BLaER1 treated with 17β-estradiol and CSF1 and Interleukin-3, amounts not matched to agents 10 nM and 100 nM (cell line): Measurements from ENCODE around the gene ARAP3.

Experiments used
- H3K27ac ChIP-seq, 11 experiments: shearing (Covaris generic); formaldehyde crosslinking; 2 replicates each; pipeline ENCODE4 v1.8.1; 2022
- H3K27me3 ChIP-seq, 11 experiments: shearing (Covaris generic); formaldehyde crosslinking; 2 replicates each; pipeline ENCODE4 v1.8.1; 2022
- H3K36me3 ChIP-seq, 11 experiments: shearing (Covaris generic); formaldehyde crosslinking; 2 replicates each; pipeline ENCODE4 v1.8.1; 2022
- H3K4me1 ChIP-seq, 10 experiments: shearing (Covaris generic); formaldehyde crosslinking; 2 replicates each; pipeline ENCODE4 v1.8.1; 2022
- H3K4me2 ChIP-seq, 11 experiments: shearing (Covaris generic); formaldehyde crosslinking; 2 replicates each; pipeline ENCODE4 v1.8.1; 2022
- H3K4me3 ChIP-seq, 10 experiments: shearing (Covaris generic); formaldehyde crosslinking; 2 replicates each; pipeline ENCODE4 v1.8.1; 2022
- H3K9ac ChIP-seq, 11 experiments: shearing (Covaris generic); formaldehyde crosslinking; 2 replicates each; pipeline ENCODE4 v1.8.1; 2022
- H3K9me3 ChIP-seq, 11 experiments: shearing (Covaris generic); formaldehyde crosslinking; replicated peaks in 1 of 11; 2 replicates each; pipeline ENCODE4 v1.8.1; 2022
- H4K20me1 ChIP-seq, 11 experiments: shearing (Covaris generic); formaldehyde crosslinking; 2 replicates each; pipeline ENCODE4 v1.8.1; 2022
- Cebpa-rat ChIP-seq, 11 experiments: shearing (Covaris generic); IDR thresholded peaks; 2 replicates each; pipeline ENCODE4 v1.8.1; 2022

ARAP3 gene

DNA sequence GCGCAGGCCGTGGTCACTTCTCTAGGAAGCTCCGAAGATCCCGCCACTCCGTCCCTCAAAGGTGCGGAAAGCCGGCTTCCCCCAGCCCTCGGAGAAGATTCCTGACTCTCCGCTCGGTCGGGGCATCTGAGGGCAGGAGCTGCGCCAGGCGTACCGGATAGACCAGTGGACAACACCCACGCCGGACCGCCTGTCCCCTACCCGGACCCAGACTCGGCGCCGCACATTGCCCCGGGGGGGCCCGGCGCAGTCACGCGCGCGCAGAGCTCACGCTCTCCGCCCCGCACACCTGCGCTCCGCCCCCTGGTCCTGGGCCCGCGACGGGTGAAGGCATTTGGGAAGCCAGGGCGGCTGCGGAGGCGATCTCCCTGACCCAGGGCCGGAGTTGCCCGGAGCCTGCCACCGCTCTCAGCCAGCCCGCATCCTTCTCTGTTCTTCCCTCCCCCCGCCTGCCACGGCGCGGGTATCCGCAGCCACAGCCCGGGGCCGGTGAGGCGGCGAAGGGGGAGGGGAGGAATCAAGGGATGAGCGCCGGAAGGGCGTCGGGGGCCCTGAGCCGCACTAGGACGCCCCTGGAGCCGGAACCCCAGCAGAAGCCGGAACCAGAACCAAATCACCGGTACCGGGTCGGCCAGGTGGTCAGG lies 44.8 kb downstream of the ARAP3 start:
- H3K4me2 ChIP-seq, result peak overlapping the region; percentile 90 to 99 (median 96)
- H4K20me1 ChIP-seq, result peaks cover 21 to 72% (median 29%) of the 10 kb centered on the region in 11 experiments; a peak in 19 of 22 replicates
- H3K9me3 ChIP-seq, result no peaks in the 10 kb centered on the region
- H3K27me3 ChIP-seq, result no peaks in the 10 kb centered on the region
- H3K4me3 ChIP-seq, result peak overlapping the region; percentile 74 to 95 (median 81)
- peaks cover 43 to 85% (median 67%) of the 10 kb centered on the region in 10 experiments for H3K4me1 ChIP-seq
- peaks cover 24 to 69% (median 44%) of the 10 kb centered on the region in 11 experiments for H3K36me3 ChIP-seq
- TF ChIP-seq Cebpa-rat (IDR thresholded peaks at IDR 0.05), result no peak
- peak overlapping the region in 10 of 11 experiments; percentile 73 to 83 (median 76); a peak in 20 of 22 replicates for H3K27ac ChIP-seq
- peak overlapping the region; percentile 78 to 90 (median 85) for H3K9ac ChIP-seq

DNA sequence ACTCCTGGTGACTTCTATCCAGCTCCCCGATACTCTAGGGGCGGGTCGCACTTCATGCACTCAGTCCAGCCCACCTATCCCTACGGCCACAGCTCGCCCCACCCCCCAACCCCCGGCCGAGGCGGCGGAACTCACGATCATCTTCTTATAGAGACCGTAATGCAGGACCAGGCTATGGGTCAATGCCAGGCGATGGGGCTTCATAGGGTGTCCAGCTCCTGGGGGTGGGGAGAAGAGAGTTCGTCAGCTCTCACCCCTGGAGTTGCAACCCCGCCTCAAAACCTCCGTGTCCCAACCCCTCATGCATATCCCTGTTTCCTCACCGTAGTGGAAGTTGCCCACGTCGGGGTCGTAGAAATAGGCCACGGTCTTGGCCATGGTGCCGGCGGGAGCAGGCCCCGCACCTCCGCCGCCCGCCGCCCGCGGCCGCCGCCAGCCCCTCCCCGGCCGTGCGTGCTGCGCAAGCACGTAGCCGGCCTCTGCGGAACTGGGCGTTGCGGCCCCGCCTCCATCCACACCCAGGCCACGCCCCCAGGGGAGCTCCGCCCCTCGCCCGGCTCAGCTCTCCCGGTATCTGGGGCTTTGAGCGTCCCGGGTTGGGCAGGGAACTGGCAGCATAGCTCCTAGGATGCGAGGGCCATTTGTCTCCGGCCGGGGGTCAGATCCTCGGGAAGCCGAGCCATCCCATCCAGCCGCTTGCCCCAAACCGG lies 45.5 kb downstream of the ARAP3 start, which contains the start of the genes HDAC3 and RELL2:
HDAC3 (minus strand) TSS at position 437 of the 710 bp plus-strand sequence; CDS start at position 378, 59 bp downstream.
RELL2 (plus strand) TSS at position 585 of the 710 bp plus-strand sequence. CDS start 1,229 bp downstream, outside the sequence.
- Histone ChIP-seq H3K27me3 (no peaks in the 10 kb centered on the region), H3K4me1 (peaks cover 47 to 83% (median 62%) of the 10 kb centered on the region in 10 experiments), H4K20me1 (peaks cover 22 to 77% (median 35%) of the 10 kb centered on the region in 11 experiments; a peak in 19 of 22 replicates), H3K27ac (peak within 1 kb of the TSS; percentile 57 to 83 (median 76); a peak in 21 of 22 replicates), H3K9ac (peak within 1 kb of the TSS; percentile 78 to 90 (median 85)), H3K4me2 (peak within 1 kb of the TSS; percentile 92 to 99 (median 98)), H3K36me3 (peaks cover 29 to 69% (median 48%) of the 10 kb centered on the region in 11 experiments), H3K4me3 (peak within 1 kb of the TSS; percentile 74 to 95 (median 81)), H3K9me3 (no peaks in the 10 kb centered on the region)
- no peak for TF ChIP-seq Cebpa-rat (IDR thresholded peaks at IDR 0.05)

DNA sequence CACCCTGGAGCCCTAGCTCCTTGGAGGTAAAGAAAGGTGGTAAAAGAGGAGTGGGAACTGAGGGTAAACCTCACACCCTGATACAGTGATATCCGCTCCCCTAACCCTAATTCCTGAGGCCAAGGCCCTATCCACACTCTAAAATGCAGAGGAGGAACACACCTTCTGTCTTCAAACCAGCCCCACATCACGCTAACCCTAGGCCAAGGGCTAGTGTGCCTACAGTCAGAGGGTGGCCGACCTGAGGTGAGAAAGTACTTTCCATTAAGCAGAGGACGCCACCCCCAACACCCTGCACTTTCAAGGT lies 46.0 kb downstream of the ARAP3 start:
- H3K9ac ChIP-seq, result peak overlapping the region; percentile 78 to 90 (median 85)
- no peak for TF ChIP-seq Cebpa-rat (IDR thresholded peaks at IDR 0.05)
- peak overlapping the region; percentile 57 to 83 (median 76); a peak in 21 of 22 replicates for H3K27ac ChIP-seq
- no peaks in the 10 kb centered on the region for H3K27me3 ChIP-seq
- peak overlapping the region; percentile 74 to 95 (median 81) for H3K4me3 ChIP-seq
- peaks cover 47 to 78% (median 60%) of the 10 kb centered on the region in 10 experiments for H3K4me1 ChIP-seq
- H3K4me2 ChIP-seq, result peak overlapping the region; percentile 92 to 99 (median 98)
- peaks cover 31 to 69% (median 49%) of the 10 kb centered on the region in 11 experiments for H3K36me3 ChIP-seq
- H3K9me3 ChIP-seq, result no peaks in the 10 kb centered on the region
- H4K20me1 ChIP-seq, result peaks cover 22 to 72% (median 39%) of the 10 kb centered on the region in 11 experiments; a peak in 20 of 22 replicates

DNA sequence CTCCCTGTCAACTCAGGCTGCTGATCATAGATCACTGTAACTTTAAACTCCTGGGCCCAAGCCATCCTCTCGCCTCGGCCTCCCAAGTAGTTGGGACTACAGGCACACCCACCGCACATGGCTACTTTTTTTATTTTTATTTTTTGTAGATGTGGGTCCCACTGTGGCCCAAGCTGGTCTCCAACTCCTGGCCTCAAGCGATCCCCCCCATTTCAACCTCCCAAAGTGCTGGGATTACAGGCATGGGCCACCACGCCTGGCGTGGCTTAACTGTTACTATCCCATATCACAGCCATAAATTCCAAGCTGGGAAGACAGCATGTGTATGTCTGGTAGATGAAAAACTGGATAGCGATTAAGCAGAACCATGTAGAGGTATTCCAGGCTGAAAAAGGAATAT lies 46.4 kb downstream of the ARAP3 start:
- Histone ChIP-seq H3K9me3 (no peaks in the 10 kb centered on the region), H4K20me1 (peaks cover 22 to 68% (median 43%) of the 10 kb centered on the region in 11 experiments; a peak in 20 of 22 replicates), H3K4me1 (peaks cover 47 to 74% (median 60%) of the 10 kb centered on the region in 10 experiments), H3K4me3 (peak overlapping the region; percentile 74 to 95 (median 81)), H3K9ac (peak overlapping the region; percentile 78 to 90 (median 85); a peak in 21 of 22 replicates), H3K27me3 (no peaks in the 10 kb centered on the region), H3K36me3 (peaks cover 31 to 69% (median 49%) of the 10 kb centered on the region in 11 experiments), H3K4me2 (peak overlapping the region; percentile 92 to 99 (median 98)), H3K27ac (peak overlapping the region in 8 of 11 experiments; percentile 57 to 83 (median 75); a peak in 12 of 22 replicates)
- no peak for TF ChIP-seq Cebpa-rat (IDR thresholded peaks at IDR 0.05)

DNA sequence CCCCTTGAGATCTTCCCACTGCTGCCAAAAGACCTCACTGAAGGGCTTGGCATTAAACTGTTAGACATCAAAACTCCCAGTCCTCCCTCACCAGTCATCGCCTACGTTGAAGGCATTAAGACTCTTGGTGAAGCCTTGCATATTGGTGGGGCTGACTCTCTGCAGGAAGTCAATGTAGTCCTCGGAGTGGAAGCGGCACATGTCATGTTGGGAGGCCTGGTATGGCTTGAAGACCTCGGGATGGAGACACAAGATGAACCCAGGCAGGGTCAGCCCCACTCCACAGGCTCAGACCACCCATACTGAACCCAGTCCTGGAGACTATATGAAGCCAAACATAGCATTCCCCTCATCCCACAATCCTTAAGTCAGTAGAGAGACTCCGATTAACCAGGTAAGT lies 47.3 kb downstream of the ARAP3 start:
- Histone ChIP-seq H3K4me1 (peaks cover 44 to 65% (median 56%) of the 10 kb centered on the region in 10 experiments), H3K4me3 (peak overlapping the region in 3 of 10 experiments; percentile 9 to 95 (median 74); a peak in 6 of 20 replicates), H3K36me3 (peaks cover 33 to 69% (median 49%) of the 10 kb centered on the region in 11 experiments), H4K20me1 (peaks cover 22 to 68% (median 49%) of the 10 kb centered on the region in 11 experiments; a peak in 20 of 22 replicates), H3K9ac (peak overlapping the region in 5 of 11 experiments; percentile 22 to 87 (median 85); a peak in 4 of 22 replicates), H3K27ac (peak overlapping the region in 3 of 11 experiments; percentile 12 to 43 (median 26); a peak in 5 of 22 replicates), H3K9me3 (no peaks in the 10 kb centered on the region), H3K4me2 (peak overlapping the region; percentile 92 to 99 (median 98)), H3K27me3 (no peaks in the 10 kb centered on the region)
- no peak for TF ChIP-seq Cebpa-rat (IDR thresholded peaks at IDR 0.05)

DNA sequence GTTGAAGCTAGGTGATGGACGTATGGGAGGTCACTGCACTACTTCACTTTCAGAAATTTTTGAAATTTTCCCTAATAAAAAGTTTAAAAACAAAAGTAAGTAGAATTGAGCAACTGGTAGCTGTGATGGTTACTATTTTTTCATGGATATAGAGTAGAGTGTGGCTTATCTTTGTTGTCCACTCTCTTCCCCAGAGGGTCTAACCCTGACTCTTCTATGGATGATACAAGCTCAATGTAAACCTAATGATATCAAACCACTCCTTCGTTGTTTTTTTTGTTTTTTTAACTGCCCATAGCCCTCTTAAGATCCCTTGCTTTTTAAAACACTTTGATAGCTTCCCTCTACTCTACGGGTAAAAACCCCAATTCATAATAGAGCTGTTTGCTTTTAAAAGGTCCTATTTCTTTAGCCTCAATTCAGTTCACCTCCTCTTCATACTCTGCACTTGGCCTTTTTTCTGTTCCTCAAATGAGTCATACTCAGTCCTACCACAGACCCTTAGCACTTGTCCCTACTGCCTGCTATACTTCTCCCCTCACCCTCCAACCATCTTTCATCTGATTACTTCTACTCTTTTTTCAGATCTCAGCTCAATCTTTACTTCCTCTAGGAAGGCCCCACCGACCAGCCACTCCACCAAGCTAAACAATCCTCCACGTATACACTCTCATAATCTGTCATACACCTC lies 48.0 kb downstream of the ARAP3 start:
- no peak for TF ChIP-seq Cebpa-rat (IDR thresholded peaks at IDR 0.05)
- H3K4me2 ChIP-seq, result peak overlapping the region in 9 of 11 experiments; percentile 3 to 99 (median 96); a peak in 16 of 22 replicates

DNA sequence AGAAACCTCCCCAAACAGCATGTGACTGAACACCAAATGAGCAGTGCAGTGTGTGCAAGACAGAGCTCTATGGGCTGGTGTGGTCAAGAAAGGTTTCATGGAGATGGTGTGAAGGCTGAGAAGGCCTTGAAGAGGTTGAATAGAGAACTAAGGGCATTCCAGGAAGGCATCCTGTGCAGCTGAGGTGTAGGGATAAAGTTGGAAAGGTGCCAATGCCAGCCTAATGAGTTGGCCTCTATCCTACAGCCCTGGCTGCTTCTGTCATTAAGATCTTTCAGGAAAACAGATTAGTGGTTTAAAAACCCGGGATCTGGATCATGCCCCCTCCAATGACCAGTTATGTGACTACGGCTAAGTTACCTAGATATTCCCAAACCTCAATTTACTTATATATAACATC lies 49.4 kb downstream of the ARAP3 start:
- H3K9me3 ChIP-seq, result no peaks in the 10 kb centered on the region
- TF ChIP-seq Cebpa-rat (IDR thresholded peaks at IDR 0.05), result no peak
- H3K4me2 ChIP-seq, result peak overlapping the region in 5 of 11 experiments; percentile 7 to 52 (median 31); a peak in 6 of 22 replicates
- H3K27ac ChIP-seq, result no peak overlapping the region
- no peak overlapping the region for H3K4me3 ChIP-seq
- no peak overlapping the region for H3K9ac ChIP-seq
- peaks cover 53 to 76% (median 65%) of the 10 kb centered on the region in 11 experiments for H3K36me3 ChIP-seq
- peaks cover 22 to 83% (median 59%) of the 10 kb centered on the region in 11 experiments; a peak in 20 of 22 replicates for H4K20me1 ChIP-seq
- peaks cover 26 to 53% (median 39%) of the 10 kb centered on the region in 10 experiments for H3K4me1 ChIP-seq
- H3K27me3 ChIP-seq, result no peaks in the 10 kb centered on the region

More for the DNA sequence above, 48.0 kb downstream of the ARAP3 start:
- H3K9ac ChIP-seq, result peak overlapping the region in 2 of 11 experiments; percentile 22 to 46; a peak in 2 of 22 replicates
- H3K9me3 ChIP-seq, result no peaks in the 10 kb centered on the region
- H3K36me3 ChIP-seq, result peaks cover 40 to 69% (median 53%) of the 10 kb centered on the region in 11 experiments
- no peak overlapping the region for H3K4me3 ChIP-seq
- peaks cover 22 to 70% (median 54%) of the 10 kb centered on the region in 11 experiments; a peak in 20 of 22 replicates for H4K20me1 ChIP-seq
- no peaks in the 10 kb centered on the region for H3K27me3 ChIP-seq
- peaks cover 40 to 59% (median 53%) of the 10 kb centered on the region in 10 experiments for H3K4me1 ChIP-seq
- H3K27ac ChIP-seq, result peak overlapping the region in 3 of 11 experiments; percentile 1 to 43 (median 26); a peak in 4 of 22 replicates

DNA sequence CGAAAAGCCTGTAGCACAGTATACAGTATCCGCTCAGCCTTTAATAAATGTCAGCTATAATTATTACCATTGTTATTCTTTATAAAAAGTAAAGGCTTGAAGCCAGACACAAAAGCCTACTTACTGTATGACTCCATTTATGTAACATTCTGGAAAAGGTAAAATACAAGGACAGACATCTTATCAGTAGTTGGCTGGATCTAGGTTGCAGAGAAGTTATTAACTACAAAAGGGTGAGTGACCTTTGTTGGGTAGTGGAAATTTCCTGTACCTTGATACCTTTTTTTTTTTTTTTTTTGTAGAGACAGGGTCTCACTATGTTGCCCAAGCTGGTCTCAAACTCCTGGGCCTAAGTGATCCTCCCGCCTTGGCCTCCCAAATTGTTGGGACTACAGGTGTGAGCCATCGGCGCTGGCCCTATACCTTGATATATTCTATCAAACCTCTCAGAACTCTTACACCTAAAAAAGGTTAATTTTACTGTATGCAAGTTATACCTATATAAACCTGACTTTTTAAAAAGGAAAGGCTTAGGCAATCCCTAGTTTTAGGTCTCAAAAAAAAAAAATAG lies 51.4 kb downstream of the ARAP3 start:
- Histone ChIP-seq H3K4me3 (no peak overlapping the region), H4K20me1 (peaks cover 16 to 79% (median 54%) of the 10 kb centered on the region in 11 experiments; a peak in 20 of 22 replicates), H3K36me3 (peaks cover 72 to 96% (median 85%) of the 10 kb centered on the region in 11 experiments), H3K4me1 (peaks cover 20 to 62% (median 31%) of the 10 kb centered on the region in 10 experiments), H3K4me2 (no peak overlapping the region), H3K9me3 (no peaks in the 10 kb centered on the region), H3K27ac (no peak overlapping the region), H3K9ac (no peak overlapping the region), H3K27me3 (no peaks in the 10 kb centered on the region)
- no peak for TF ChIP-seq Cebpa-rat (IDR thresholded peaks at IDR 0.05)
